HL-60 (cell line): ENCODE data around the gene NADSYN1.

ENCODE experiments used
- DNase-seq, 2 experiments: peaks; one replicate each; pipeline ENCODE4 v3.0.0-alpha.2; 2010 to 2020; ENCODE audit warnings: low read depth in 1 of 2, low spot score in 1 of 2
- H3K27ac ChIP-seq: fragments of 250-450 bp; sonication (Bioruptor Pico); replicated peaks from 2 replicates; pipeline ENCODE4 v1.5.1; 2020; ENCODE audit warnings: mild to moderate bottlenecking, moderate library complexity
- H3K27me3 ChIP-seq: fragments of 250-450 bp; sonication (Bioruptor Pico); 2 replicates; pipeline ENCODE4 v1.5.1; 2021; ENCODE audit warnings: mild to moderate bottlenecking, moderate library complexity; ENCODE audit not compliant: insufficient read depth, poor library complexity, severe bottlenecking
- H3K4me3 ChIP-seq: replicated peaks from 2 replicates; pipeline ENCODE4 v1.5.1; 2011; ENCODE audit warnings: mild to moderate bottlenecking, control low read depth, low read length; ENCODE audit not compliant: insufficient read depth
- CTCF ChIP-seq: IDR thresholded peaks from one replicate; pipeline ENCODE4 v1.5.1; 2011; ENCODE audit warnings: low read length, control low read depth, inconsistent platforms; ENCODE audit not compliant: insufficient read depth
- GABPA ChIP-seq: IDR thresholded peaks from 2 replicates; pipeline ENCODE4 v1.6.1; 2012; ENCODE audit warnings: low read depth
- POLR2AphosphoS5 ChIP-seq: IDR thresholded peaks from 2 replicates; pipeline ENCODE4 v1.6.1; 2012; ENCODE audit warnings: low read depth
- REST ChIP-seq: IDR thresholded peaks from 2 replicates; pipeline ENCODE4 v1.6.1; 2012; ENCODE audit warnings: low read depth; ENCODE audit not compliant: insufficient replicate concordance
- SPI1 ChIP-seq: IDR thresholded peaks from 2 replicates; pipeline ENCODE4 v1.6.1; 2012; ENCODE audit warnings: low read depth, mild to moderate bottlenecking, borderline replicate concordance

The NADSYN1 gene

GRCh38 chr11:71476926-71477640 is 24.1 kb downstream of the NADSYN1 start:
- DNase-seq = no peak
- no peak overlapping the region for H3K4me3 ChIP-seq
- TF ChIP-seq SPI1 (no peak), GABPA (no peak), REST (no peak), POLR2AphosphoS5 (no peak), CTCF (no peak)

GRCh38 chr11:71477641-71478527 is 24.9 kb downstream of the NADSYN1 start:
- H3K27me3 ChIP-seq = no peaks in the 10 kb centered on the region
- H3K4me3 ChIP-seq = no peak overlapping the region
- no peak overlapping the region for H3K27ac ChIP-seq
- DNase-seq = no peak
- TF ChIP-seq SPI1 (no peak), GABPA (no peak), REST (no peak)

More at GRCh38 chr11:71476926-71477640, 24.1 kb downstream of the NADSYN1 start:
- no peaks in the 10 kb centered on the region for H3K27me3 ChIP-seq
- H3K27ac ChIP-seq = no peak overlapping the region

GRCh38 chr11:71478528-71478840 is 25.5 kb downstream of the NADSYN1 start:
- Histone ChIP-seq H3K4me3 (no peak overlapping the region), H3K27ac (no peak overlapping the region), H3K27me3 (no peaks in the 10 kb centered on the region)
- TF ChIP-seq GABPA (no peak), REST (no peak), SPI1 (no peak), POLR2AphosphoS5 (no peak), CTCF (no peak)
- no peak for DNase-seq
